ENCODE results near the gene REEP5.

REEP5 gene

DNA sequence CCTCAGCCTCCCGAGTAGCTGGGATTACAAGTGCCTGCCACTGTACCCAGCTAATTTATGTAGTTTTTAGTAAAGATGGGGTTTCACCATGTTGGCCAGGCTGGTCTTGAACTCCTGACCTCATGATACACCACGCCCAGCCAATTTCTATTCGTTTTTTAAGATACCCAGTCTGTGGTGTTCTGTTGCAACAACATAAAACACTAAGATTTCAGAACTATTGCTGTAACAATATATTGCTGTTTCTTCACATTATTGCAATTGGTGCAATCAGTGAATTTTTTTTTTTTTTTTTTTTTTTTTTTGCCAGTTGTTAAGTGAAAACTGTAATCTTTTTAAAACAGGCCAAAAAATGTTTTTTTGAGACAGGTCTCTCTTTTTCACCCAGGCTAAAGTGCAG, 51.1 kb downstream of the REEP5 start:
- POLR2A ChIA-PET = interaction anchor here (1.2 to 2.5 kb wide), 2 partner anchors 10 to 105 kb away, joined by 3 to 10 read pairs; partner anchors contain the start of genes DCP2 and SRP19
- TF ChIP-seq, protein P1, sequence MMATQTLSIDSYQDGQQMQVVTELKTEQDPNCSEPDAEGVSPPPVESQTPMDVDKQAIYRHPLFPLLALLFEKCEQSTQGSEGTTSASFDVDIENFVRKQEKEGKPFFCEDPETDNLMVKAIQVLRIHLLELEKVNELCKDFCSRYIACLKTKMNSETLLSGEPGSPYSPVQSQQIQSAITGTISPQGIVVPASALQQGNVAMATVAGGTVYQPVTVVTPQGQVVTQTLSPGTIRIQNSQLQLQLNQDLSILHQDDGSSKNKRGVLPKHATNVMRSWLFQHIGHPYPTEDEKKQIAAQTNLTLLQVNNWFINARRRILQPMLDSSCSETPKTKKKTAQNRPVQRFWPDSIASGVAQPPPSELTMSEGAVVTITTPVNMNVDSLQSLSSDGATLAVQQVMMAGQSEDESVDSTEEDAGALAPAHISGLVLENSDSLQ (IDR thresholded peaks at IDR 0.05) = no peak
- TF ChIP-seq ZNF384 (IDR thresholded peaks at IDR 0.05) = 0 out of 2 replicates have a peak, but pooled peaks have one; percentile 20
- no peak for TF ChIP-seq ARNT (IDR thresholded peaks at IDR 0.05)
- DNase-seq (ENCODE audit: extremely low spot score) = no peak
- CTCF ChIA-PET = interaction anchor here (1.0 to 1.1 kb wide), 2 partner anchors 93 to 179 kb away, joined by 3 read pairs; no protein-coding TSS in a partner anchor

GRCh38 chr5:112869948-112870347, 52.1 kb downstream of the REEP5 start:
- CTCF ChIA-PET = interaction anchor here (1.0 to 1.1 kb wide), 2 partner anchors 94 to 178 kb away, joined by 3 read pairs; no protein-coding TSS in a partner anchor

DNA sequence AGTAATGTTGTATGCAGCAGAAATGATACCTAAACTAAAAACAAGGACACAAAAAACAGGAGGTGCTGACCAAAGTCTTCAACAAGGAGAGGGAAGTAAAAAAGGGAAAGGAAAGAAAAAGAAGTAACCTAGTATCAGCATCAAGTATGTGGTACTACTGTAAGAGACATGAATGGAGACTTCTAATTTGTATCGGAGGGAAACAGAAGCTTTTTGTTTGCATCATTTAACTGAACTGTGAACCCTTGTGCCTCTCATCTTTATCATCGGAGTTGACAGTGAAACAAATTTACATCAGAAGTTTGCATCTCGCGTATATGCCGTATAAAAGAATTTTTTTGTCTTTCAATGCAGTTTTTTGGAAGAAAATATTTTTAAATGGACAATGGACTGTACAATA, 54.6 kb downstream of the REEP5 start:
- DNase-seq (ENCODE audit: extremely low spot score) = no peak
- CTCF ChIA-PET = no interaction called here
- no peak for TF ChIP-seq L3MBTL2 (conservative IDR thresholded peaks at IDR 0.05)
- POLR2A ChIA-PET = no interaction called here

More at GRCh38 chr5:112869948-112870347, 52.1 kb downstream of the REEP5 start:
- TF ChIP-seq HDGF (IDR thresholded peaks at IDR 0.05; ENCODE audit: borderline replicate concordance) = no peak
- POLR2A ChIA-PET = interaction anchor here (1.2 to 2.5 kb wide), 2 partner anchors 9 to 107 kb away, joined by 3 to 10 read pairs; partner anchors contain the start of genes DCP2 and SRP19
- DNase-seq (ENCODE audit: extremely low spot score) = no peak

DNA sequence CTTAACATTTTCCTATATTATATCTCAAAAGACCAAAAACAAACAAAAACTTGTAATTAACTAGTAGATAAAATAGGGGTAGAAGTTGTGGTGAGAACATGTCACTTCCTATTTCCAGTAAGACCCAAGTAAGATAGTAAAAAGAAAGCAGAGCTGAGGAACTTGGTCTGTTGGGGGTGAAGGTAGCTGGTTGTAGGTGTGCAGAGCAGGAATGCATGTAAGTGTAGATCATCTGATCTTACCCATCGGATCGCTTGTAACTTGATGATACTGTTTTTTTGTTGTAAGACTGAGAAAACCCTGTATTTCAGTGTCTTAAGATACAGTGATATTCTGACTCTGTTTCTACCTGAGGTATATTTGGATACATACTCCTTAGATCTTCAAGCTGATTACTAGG, 55.3 kb downstream of the REEP5 start:
- no peak for TF ChIP-seq FOXM1 (IDR thresholded peaks at IDR 0.05; ENCODE audit: borderline replicate concordance)
- TF ChIP-seq SUZ12 (IDR thresholded peaks at IDR 0.05) = no peak
- TF ChIP-seq ELF4 (IDR thresholded peaks at IDR 0.05) = no peak
- no peak for TF ChIP-seq FOXK2 (IDR thresholded peaks at IDR 0.05)
- TF ChIP-seq LEF1 (IDR thresholded peaks at IDR 0.05; ENCODE audit: borderline replicate concordance) = no peak
- TF ChIP-seq TARDBP (IDR thresholded peaks at IDR 0.05) = no peak
- no peak for TF ChIP-seq NFRKB (IDR thresholded peaks at IDR 0.05)
- no peak for TF ChIP-seq CTBP1 (IDR thresholded peaks at IDR 0.05; ENCODE audit: borderline replicate concordance)
- TF ChIP-seq L3MBTL2 (conservative IDR thresholded peaks at IDR 0.05) = no peak
- TF ChIP-seq ZNF384 (IDR thresholded peaks at IDR 0.05) = no peak
- TF ChIP-seq HDGF (IDR thresholded peaks at IDR 0.05; ENCODE audit: borderline replicate concordance) = no peak
- POLR2A ChIA-PET = no interaction called here
- CTCF ChIA-PET = no interaction called here
- no peak for DNase-seq (ENCODE audit: extremely low spot score)

DNA sequence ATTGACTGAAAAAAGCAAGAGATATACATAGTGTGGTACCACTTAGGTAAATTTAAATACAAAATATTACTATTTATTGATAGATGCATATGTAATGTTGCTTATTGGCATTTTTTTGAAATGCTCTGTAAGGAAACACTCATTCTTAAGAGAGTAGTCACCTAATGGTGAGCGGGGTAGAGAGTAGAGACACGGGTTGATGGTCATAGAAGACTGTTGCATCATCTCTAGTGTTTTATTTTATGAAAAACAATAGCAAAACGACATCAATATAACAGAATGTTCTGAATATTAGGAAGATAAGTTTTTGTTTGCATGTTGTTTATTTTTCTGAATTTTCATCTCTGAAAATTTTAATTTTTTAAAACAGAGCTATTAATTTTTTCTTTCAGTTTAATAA, 56.9 kb downstream of the REEP5 start:
- TF ChIP-seq FOXM1 (IDR thresholded peaks at IDR 0.05; ENCODE audit: borderline replicate concordance) (no peak), TARDBP (IDR thresholded peaks at IDR 0.05) (no peak), FOXA1 (IDR thresholded peaks at IDR 0.05) (no peak), FOXK2 (IDR thresholded peaks at IDR 0.05) (no peak), SUZ12 (IDR thresholded peaks at IDR 0.05) (no peak)
- no peak for DNase-seq (ENCODE audit: extremely low spot score)
- POLR2A ChIA-PET = interaction anchor here (0.8 kb wide), 1 partner anchor 111 kb away, joined by 4 read pairs; the partner anchor contains the start of gene DCP2
- CTCF ChIA-PET = no interaction called here

DNA sequence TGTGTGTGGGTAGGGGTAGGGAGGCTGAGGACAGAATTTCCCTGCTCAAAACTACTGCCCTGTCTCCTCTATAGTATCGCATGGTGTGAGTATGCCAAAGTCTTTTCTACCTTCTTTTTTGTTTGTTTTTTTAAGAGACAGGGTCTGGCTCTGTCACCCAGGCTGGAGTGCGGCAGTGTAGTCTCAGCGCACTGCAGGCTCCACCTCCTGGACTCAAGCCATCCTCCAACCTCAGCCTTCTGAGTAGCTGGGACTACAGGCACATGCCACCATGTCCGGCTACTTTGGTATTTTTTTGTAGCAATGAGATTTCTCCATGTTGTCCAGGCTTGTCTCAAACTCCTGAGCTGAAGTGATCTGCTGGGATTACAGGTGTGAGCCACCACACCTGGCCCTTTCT, 58.5 kb downstream of the REEP5 start:
- TF ChIP-seq FOXK2 (IDR thresholded peaks at IDR 0.05) (no peak), ZNF384 (IDR thresholded peaks at IDR 0.05) (no peak), NFRKB (IDR thresholded peaks at IDR 0.05) (no peak), SUZ12 (IDR thresholded peaks at IDR 0.05) (no peak), ELF4 (IDR thresholded peaks at IDR 0.05) (no peak), SP1 (IDR thresholded peaks at IDR 0.05) (no peak), TARDBP (IDR thresholded peaks at IDR 0.05) (no peak), FOXA1 (IDR thresholded peaks at IDR 0.05) (no peak), HDGF (IDR thresholded peaks at IDR 0.05; ENCODE audit: borderline replicate concordance) (no peak), FOXM1 (IDR thresholded peaks at IDR 0.05; ENCODE audit: borderline replicate concordance) (no peak), L3MBTL2 (conservative IDR thresholded peaks at IDR 0.05) (no peak), ARNT (IDR thresholded peaks at IDR 0.05) (no peak)
- TF ChIP-seq, protein P1 (IDR thresholded peaks at IDR 0.05) = no peak
- DNase-seq (ENCODE audit: extremely low spot score) = no peak
- ChIA-PET POLR2A (interaction anchor here (1.6 kb wide), 1 partner anchor 58 kb away, joined by 4 read pairs; no protein-coding TSS in a partner anchor), CTCF (interaction anchor here (1.1 kb wide), 1 partner anchor 15 kb away, joined by 3 read pairs; no protein-coding TSS in a partner anchor)

GRCh38 chr5:112862085-112862484, 59.9 kb downstream of the REEP5 start:
- CTCF ChIA-PET = no interaction called here
- POLR2A ChIA-PET = interaction anchor here (1.6 to 2.6 kb wide), 4 partner anchors 11 to 60 kb away, joined by 4 to 24 read pairs (median 11); partner anchors contain the start of gene REEP5
- peak; percentile 29 for DNase-seq (ENCODE audit: extremely low spot score)
- TF ChIP-seq, protein P1 (IDR thresholded peaks at IDR 0.05) = peak; percentile 50; the same call in 1 of the 2 replicates
- no peak for TF ChIP-seq HDGF (IDR thresholded peaks at IDR 0.05; ENCODE audit: borderline replicate concordance)

GRCh38 chr5:112861638-112861985, 60.4 kb downstream of the REEP5 start:
- TF ChIP-seq BHLHE40 (IDR thresholded peaks at IDR 0.05; ENCODE audit: borderline replicate concordance) = no peak
- TF ChIP-seq FOXA1 (IDR thresholded peaks at IDR 0.05) = no peak
- TF ChIP-seq FOXM1 (IDR thresholded peaks at IDR 0.05; ENCODE audit: borderline replicate concordance) = no peak
- no peak for TF ChIP-seq HDGF (IDR thresholded peaks at IDR 0.05; ENCODE audit: borderline replicate concordance)
- no peak for TF ChIP-seq FOXK2 (IDR thresholded peaks at IDR 0.05)
- no peak for TF ChIP-seq ARNT (IDR thresholded peaks at IDR 0.05)
- TF ChIP-seq SP1 (IDR thresholded peaks at IDR 0.05) = no peak
- no peak for TF ChIP-seq TARDBP (IDR thresholded peaks at IDR 0.05)
- TF ChIP-seq SUZ12 (IDR thresholded peaks at IDR 0.05) = no peak
- TF ChIP-seq NFRKB (IDR thresholded peaks at IDR 0.05) = no peak
- TF ChIP-seq, protein P1 (IDR thresholded peaks at IDR 0.05) = no peak
- no peak for TF ChIP-seq ELF4 (IDR thresholded peaks at IDR 0.05)
- no peak for TF ChIP-seq LEF1 (IDR thresholded peaks at IDR 0.05; ENCODE audit: borderline replicate concordance)
- no peak for TF ChIP-seq L3MBTL2 (conservative IDR thresholded peaks at IDR 0.05)
- TF ChIP-seq CTBP1 (IDR thresholded peaks at IDR 0.05; ENCODE audit: borderline replicate concordance) = no peak
- CTCF ChIA-PET = no interaction called here
- POLR2A ChIA-PET = interaction anchor here (0.7 to 2.6 kb wide), 11 partner anchors 8 to 154 kb away, joined by 3 to 24 read pairs (median 7); partner anchors contain the start of genes DCP2 and REEP5
- DNase-seq (ENCODE audit: extremely low spot score) = no peak
